C4-2B (cell line): ENCODE data around the gene TES.

Source experiments
- H3K27ac ChIP-seq: fragments of 450-650 bp; 2 replicates; pipeline ENCODE4 v1.5.1; 2017
- ZFX ChIP-seq: fragments of 450-650 bp; IDR thresholded peaks from 2 replicates; pipeline ENCODE4 v1.6.1; 2017
- TF ChIP-seq, protein P1 (sequence below): fragments of 450-650 bp; conservative IDR thresholded peaks from 2 replicates; pipeline ENCODE4 v1.5.1; 2017; ENCODE audit warnings: mild to moderate bottlenecking

Gene TES

DNA sequence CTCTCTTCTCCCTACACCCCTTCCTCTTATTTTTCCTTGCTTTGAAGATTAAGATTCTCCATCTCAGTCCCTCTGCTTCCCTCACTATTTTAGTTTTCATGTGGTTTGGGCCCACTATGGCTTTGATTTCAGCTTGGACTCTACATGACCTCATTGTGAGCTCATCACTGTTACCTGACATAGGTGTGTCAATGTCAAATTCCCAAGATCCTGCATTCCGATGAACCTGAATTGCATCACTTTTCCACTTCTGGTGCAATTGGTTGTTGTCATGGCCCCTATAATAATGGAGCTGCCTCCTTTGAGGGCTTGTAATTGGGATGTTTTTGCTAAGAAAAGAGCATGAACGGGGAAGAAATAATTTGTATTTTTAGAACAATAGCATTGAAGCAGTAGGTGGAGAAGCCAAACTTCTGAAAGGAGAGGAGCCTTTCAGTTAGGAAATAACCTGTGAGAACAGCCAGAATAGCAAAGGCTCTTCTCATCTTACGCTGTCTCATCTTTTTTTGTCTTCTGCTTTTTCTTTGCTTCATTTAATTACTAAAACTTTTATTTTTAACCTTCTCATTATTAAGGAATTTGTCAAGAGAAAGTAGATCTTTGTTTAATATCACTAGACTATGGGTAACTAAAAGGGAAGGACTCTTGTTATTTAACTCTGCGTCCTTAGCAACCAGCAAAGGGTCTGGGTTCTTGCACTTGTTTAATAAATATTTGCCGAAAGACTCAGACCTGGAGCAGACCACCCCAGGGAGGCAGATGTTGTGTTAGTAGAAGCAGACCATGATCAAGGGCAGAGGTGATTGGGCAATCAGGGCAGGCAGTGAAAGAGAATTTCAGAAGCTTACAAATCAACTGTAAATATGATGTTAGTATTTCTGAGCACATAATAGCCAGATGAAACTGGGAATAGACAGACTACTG, 95.4 kb downstream of the TES start:
- no peak for TF ChIP-seq ZFX
- TF ChIP-seq, protein P1, sequence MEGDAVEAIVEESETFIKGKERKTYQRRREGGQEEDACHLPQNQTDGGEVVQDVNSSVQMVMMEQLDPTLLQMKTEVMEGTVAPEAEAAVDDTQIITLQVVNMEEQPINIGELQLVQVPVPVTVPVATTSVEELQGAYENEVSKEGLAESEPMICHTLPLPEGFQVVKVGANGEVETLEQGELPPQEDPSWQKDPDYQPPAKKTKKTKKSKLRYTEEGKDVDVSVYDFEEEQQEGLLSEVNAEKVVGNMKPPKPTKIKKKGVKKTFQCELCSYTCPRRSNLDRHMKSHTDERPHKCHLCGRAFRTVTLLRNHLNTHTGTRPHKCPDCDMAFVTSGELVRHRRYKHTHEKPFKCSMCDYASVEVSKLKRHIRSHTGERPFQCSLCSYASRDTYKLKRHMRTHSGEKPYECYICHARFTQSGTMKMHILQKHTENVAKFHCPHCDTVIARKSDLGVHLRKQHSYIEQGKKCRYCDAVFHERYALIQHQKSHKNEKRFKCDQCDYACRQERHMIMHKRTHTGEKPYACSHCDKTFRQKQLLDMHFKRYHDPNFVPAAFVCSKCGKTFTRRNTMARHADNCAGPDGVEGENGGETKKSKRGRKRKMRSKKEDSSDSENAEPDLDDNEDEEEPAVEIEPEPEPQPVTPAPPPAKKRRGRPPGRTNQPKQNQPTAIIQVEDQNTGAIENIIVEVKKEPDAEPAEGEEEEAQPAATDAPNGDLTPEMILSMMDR: no peak
- no peak overlapping the region for H3K27ac ChIP-seq

DNA sequence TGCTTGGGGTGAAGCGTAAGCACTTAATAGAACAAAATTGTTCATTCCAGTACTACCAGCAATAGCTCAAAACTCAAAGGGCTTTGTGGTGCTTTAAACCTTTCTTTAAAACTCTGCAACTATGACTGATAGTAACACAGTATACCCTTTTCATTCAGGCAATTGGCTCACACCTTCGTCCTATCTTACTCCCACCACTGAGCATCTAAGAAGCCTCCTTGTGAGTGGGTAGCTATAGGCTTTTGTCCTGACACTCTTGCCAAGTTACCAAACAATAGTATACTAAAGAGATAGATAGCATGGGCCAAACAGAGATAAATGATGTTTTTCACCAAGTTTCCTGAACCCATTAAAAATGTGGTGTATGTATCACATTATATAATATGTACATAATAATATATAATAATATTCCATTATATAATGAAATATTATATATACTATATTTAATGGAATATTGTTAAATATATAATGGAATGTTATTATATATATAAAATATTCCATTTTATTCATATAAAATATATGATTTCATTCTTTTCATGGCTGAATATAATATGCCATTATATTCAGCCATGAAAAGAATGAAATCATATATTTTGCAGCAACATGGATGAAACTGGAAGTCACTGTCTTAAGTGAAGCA, 96.2 kb downstream of the TES start:
- TF ChIP-seq, protein P1: no peak
- TF ChIP-seq ZFX: no peak

DNA sequence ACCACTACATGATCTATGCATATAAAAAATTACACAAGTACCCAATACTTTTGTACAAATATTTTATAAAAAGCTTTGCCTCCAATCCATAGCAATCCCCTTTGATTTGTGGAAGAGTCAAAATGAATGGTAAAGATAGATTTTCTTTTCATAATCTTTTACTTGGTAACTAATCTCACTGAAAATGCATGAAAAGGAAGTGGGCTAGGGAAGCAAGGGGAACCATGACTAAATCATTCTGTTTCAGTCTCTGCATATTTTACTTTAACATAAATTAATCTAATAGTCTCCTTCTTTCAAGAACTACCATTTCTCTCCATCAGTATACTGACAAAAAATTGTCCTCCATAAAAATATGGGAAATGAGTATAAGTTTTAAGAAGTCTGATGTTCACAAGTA, 96.9 kb downstream of the TES start:
- TF ChIP-seq, protein P1: no peak
- TF ChIP-seq ZFX: no peak
- H3K27ac ChIP-seq: no peak overlapping the region

More for the DNA sequence above, 96.2 kb downstream of the TES start:
- no peak overlapping the region for H3K27ac ChIP-seq
